ENCODE data around the gene ZNF691. TPM values are rescaled to one million over a fixed set of nuclear protein-coding genes. Genes with fewer than 3 reads are reported as not detected.
"Not testable (repeated sequence)": the region's sequence is repeated elsewhere in the genome, so short reads cannot be mapped to it uniquely, and the experiment has no call there.

The ZNF691 gene
- total RNA-seq, 1 experiment from 2014 or later = 9.5 TPM

- no peaks in the 10 kb centered on the region for H3K36me3 Mint-ChIP-seq (ENCODE audit: insufficient read depth, unreplicated experiment)
- H3K9me3 Mint-ChIP-seq (ENCODE audit: unreplicated experiment) = no peaks in the 10 kb centered on the region
- H3K27ac Mint-ChIP-seq (ENCODE audit: low read depth, unreplicated experiment) = no peak overlapping the region
- no peak for TF ChIP-seq CTCF (IDR thresholded peaks at IDR 0.05; ENCODE audit: unreplicated experiment)
- DNase-seq (ENCODE audit: unreplicated experiment) = no peak
- no TSS peak for BruUV-seq (replicated peaks)
- ChIA-PET POLR2A (interaction anchor here (1.1 kb wide), 1 partner anchor 212 kb away, joined by 3 read pairs; no protein-coding TSS in a partner anchor), CTCF (interaction anchor here (0.6 to 0.7 kb wide), 2 partner anchors 257 to 919 kb away, joined by 3 read pairs; no protein-coding TSS in a partner anchor)
- intact Hi-C loops (cut with micrococcal nuclease) = no loop called here
- peaks cover 11% of the 10 kb centered on the region for H3K27me3 Mint-ChIP-seq (ENCODE audit: insufficient read depth, unreplicated experiment)
- H3K4me1 Mint-ChIP-seq (ENCODE audit: insufficient read depth, unreplicated experiment) = no peaks in the 10 kb centered on the region
- H3K4me3 Mint-ChIP-seq (ENCODE audit: unreplicated experiment) = no peak overlapping the region
Measured at GRCh38 chr1:42889264-42889663, 42.9 kb downstream of the ZNF691 start.

DNA sequence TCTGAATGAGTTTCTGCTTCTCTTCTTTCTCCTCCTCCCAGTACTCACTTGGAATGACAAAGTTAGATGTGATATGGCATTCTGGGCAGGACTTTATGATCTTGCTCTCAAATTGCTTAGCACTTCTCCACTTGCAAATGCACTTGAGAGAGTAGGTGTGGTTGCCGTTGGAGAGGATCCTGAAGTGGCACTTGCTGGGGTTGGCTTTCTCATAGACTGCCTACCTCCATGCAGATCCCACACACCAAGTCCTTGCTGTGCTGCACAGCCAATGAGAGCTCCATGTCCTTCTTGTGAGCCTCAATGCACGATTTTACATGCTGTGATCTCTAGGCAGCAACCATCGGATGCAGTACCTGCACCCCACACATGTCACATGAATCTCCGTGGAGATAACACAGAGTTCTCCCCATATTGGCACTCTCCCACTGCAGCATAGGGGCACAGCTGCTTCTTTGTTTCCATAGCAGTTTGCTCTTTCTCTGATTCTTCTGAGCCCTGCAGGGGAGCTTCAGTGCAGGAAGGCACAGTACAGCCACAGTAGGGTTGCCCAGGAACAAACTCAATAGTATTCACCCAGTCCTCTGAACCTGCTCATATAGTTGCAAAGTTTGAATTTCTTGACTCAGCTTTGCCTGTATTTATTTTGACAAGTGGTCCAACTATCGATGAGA is 45.2 kb downstream of the ZNF691 start:
- ChIA-PET POLR2A (no interaction called here), CTCF (interaction anchor here (0.7 to 1.0 kb wide), 2 partner anchors 21 to 176 kb away, joined by 3 read pairs; no protein-coding TSS in a partner anchor)
- H3K27ac Mint-ChIP-seq (ENCODE audit: low read depth, unreplicated experiment) = no peak overlapping the region
- H3K9me3 Mint-ChIP-seq (ENCODE audit: unreplicated experiment) = no peaks in the 10 kb centered on the region
- DNase-seq (ENCODE audit: unreplicated experiment) = no peak
- H3K4me3 Mint-ChIP-seq (ENCODE audit: unreplicated experiment) = no peak overlapping the region
- no TSS peak for BruUV-seq (replicated peaks)
- no peak for TF ChIP-seq CTCF (IDR thresholded peaks at IDR 0.05; ENCODE audit: unreplicated experiment)
- no peaks in the 10 kb centered on the region for H3K36me3 Mint-ChIP-seq (ENCODE audit: insufficient read depth, unreplicated experiment)
- peaks cover 33% of the 10 kb centered on the region for H3K27me3 Mint-ChIP-seq (ENCODE audit: insufficient read depth, unreplicated experiment)
- no peaks in the 10 kb centered on the region for H3K4me1 Mint-ChIP-seq (ENCODE audit: insufficient read depth, unreplicated experiment)
- intact Hi-C loops (cut with micrococcal nuclease) = no loop called here

DNA sequence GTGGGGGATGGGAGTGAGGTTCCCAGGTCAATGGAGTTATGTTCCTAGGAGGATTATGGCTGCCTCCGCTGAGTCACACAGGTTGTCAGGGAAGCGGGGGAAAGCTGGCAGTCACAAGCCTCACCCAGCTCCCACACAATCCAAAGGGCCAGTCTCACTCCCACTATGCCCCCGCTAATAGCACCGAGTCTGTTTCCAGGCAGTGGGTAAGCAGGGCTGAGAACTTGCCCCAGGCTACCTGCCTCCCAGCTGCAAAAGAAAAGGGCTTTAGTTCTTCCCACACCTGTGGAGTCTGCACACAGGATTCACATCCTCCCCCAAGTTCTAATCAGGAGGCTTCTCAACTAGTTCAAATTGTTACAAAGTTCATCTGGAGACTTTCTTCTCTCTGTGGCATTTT is 53.5 kb downstream of the ZNF691 start:
- POLR2A ChIA-PET; BruUV-seq (replicated peaks): not testable (repeated sequence)
- H3K27me3 Mint-ChIP-seq (ENCODE audit: insufficient read depth, unreplicated experiment) = peaks cover 46% of the 10 kb centered on the region

More for the DNA sequence above, 53.5 kb downstream of the ZNF691 start:
- H3K4me1 Mint-ChIP-seq (ENCODE audit: insufficient read depth, unreplicated experiment); H3K36me3 Mint-ChIP-seq (ENCODE audit: insufficient read depth, unreplicated experiment); H3K27ac Mint-ChIP-seq (ENCODE audit: low read depth, unreplicated experiment); H3K4me3 Mint-ChIP-seq (ENCODE audit: unreplicated experiment); intact Hi-C loops (cut with micrococcal nuclease); DNase-seq (ENCODE audit: unreplicated experiment); H3K9me3 Mint-ChIP-seq (ENCODE audit: unreplicated experiment): not testable (repeated sequence)
- CTCF ChIA-PET = interaction anchor here (0.6 to 3.1 kb wide), 3 partner anchors 12 to 174 kb away, joined by 3 to 14 read pairs (median 7); no protein-coding TSS in a partner anchor

Other genes with a start within 250 kb of the ZNF691 start
- gene PPIH, start 188.2 kb upstream of the ZNF691 start, total RNA-seq (2022) = 52.4 and 55.9 TPM in 2 replicates
- 1,134 and 1,200 TPM in 2 replicates for gene YBX1, start 164.2 kb upstream of the ZNF691 start, total RNA-seq (2022)
- not detected in 2 replicates for gene CLDN19, start 106.4 kb upstream of the ZNF691 start, total RNA-seq (2022)
- gene P3H1, start 79.6 kb upstream of the ZNF691 start, total RNA-seq (2022) = 36.1 and 57.2 TPM in 2 replicates
- 11.7 and 13.8 TPM in 2 replicates for gene C1orf50, start 79.4 kb upstream of the ZNF691 start, total RNA-seq (2022)
- 0.17 TPM in 1 of 2 replicates, not detected in the other for gene TMEM269, start 61.6 kb upstream of the ZNF691 start, total RNA-seq (2022)
- gene ERMAP, start 29.5 kb upstream of the ZNF691 start, total RNA-seq (2022) = 13.2 and 17.2 TPM in 2 replicates
- gene SVBP, start 29.2 kb upstream of the ZNF691 start, total RNA-seq (2022) = 15.7 and 16.7 TPM in 2 replicates
- 87.5 and 95.0 TPM in 2 replicates for gene SLC2A1, start 112.3 kb downstream of the ZNF691 start, total RNA-seq (2022)